Stimulated activated effector memory CD8-positive, alpha-beta T cell treated with anti-CD3 and anti-CD28 coated beads, Interleukin-12 subunit alpha, Interleukin-12 subunit beta, amount 100 ng/mL, for 72 hours (primary cell): ENCODE results near the gene CD300H.
A peak's percentile ranks its signal among the peaks of the same experiment; 100 is the strongest.
"Not testable (repeated sequence)": the region's sequence is repeated elsewhere in the genome, so short reads cannot be mapped to it uniquely, and the experiment has no call there.

Source experiments
- ATAC-seq: fragments of 150-1000 bp; cut with Tn5 transposase; 2 replicates; pipeline ENCODE4 v1.10.0; 2021
- DNase-seq, 2 donors: peaks; one replicate each; pipeline ENCODE4 v3.0.0; 2021 to 2022; ENCODE audit warnings: low spot score in 2 of 2
- H3K27ac Mint-ChIP-seq: one replicate; pipeline ENCODE4 v1.8.0; 2022; ENCODE audit warnings: mild to moderate bottlenecking, mixed read lengths
- H3K36me3 Mint-ChIP-seq: one replicate; pipeline ENCODE4 v1.8.0; 2022; ENCODE audit warnings: mild to moderate bottlenecking, mixed read lengths
- H3K4me1 Mint-ChIP-seq: one replicate; pipeline ENCODE4 v1.8.0; 2022; ENCODE audit warnings: mixed read lengths
- H3K4me3 Mint-ChIP-seq: one replicate; pipeline ENCODE4 v1.8.0; 2022; ENCODE audit warnings: mild to moderate bottlenecking, mixed read lengths
- H3K9me3 Mint-ChIP-seq: one replicate; pipeline ENCODE4 v1.8.0; 2022; ENCODE audit warnings: mixed read lengths

CD300H gene

DNA sequence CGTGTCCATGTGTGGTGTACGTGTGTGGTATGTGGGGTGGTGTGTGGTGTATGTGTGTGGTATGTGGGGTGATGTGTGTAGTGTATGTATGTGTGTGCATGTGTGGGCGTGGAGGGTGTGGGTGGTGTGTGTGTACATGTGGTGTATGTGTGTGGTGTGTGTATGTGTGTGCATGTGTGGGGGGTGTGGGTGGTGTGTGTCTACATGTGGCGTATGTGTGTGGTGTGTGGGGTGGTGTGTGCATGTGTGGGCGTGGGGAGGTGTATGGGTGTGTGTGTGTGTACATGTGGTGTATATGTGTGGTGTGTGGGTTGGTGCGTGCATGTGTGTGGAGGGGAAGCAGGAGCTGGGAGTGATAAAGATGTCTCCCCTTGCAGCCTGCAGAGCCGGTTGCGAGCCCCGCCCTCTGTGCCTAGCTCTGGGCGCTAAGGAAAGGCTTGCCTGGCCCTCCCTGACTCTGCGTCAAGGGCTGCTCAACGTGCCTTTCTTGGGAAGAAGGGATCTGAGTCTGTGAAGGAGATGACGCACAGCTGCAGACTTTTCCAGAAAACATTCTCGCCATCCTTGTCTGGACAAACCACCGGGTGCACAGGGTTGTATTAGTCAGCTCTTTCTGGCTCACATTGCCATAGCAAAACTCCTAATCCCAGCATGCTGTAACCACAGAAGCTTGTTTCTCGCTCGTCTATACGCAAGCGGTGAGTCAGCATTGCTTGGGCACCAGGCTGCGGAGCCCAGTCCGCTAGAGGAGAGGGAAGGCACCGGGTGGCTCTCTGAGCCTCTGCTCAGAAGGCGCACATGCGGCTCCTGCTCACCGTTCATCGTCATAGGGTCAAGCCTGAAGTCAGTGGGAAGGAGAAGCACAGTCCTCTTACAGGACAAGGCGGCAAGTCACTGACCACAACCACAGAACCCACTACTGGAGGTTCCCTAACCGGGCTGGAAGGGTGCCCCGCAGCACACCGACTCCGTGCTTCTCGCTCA is 2.0 kb upstream of the CD300H start:
- H3K36me3 Mint-ChIP-seq: no peaks in the 10 kb centered on the region
- H3K27ac Mint-ChIP-seq: no peak overlapping the region
- no peak overlapping the region for H3K4me3 Mint-ChIP-seq
- H3K9me3 Mint-ChIP-seq: no peaks in the 10 kb centered on the region
- DNase-seq (no peak), ATAC-seq (peak; percentile 69)
- H3K4me1 Mint-ChIP-seq: peaks cover 12% of the 10 kb centered on the region

- H3K4me1 Mint-ChIP-seq: peaks cover 17% of the 10 kb centered on the region
- H3K9me3 Mint-ChIP-seq: no peaks in the 10 kb centered on the region
- no peak for DNase-seq
- H3K4me3 Mint-ChIP-seq: no peak overlapping the region
- no peak overlapping the region for H3K27ac Mint-ChIP-seq
- no peak for ATAC-seq
- H3K36me3 Mint-ChIP-seq: no peaks in the 10 kb centered on the region
Measured at GRCh38 chr17:74568106-74568873, 981 bp upstream of the CD300H start.

DNA sequence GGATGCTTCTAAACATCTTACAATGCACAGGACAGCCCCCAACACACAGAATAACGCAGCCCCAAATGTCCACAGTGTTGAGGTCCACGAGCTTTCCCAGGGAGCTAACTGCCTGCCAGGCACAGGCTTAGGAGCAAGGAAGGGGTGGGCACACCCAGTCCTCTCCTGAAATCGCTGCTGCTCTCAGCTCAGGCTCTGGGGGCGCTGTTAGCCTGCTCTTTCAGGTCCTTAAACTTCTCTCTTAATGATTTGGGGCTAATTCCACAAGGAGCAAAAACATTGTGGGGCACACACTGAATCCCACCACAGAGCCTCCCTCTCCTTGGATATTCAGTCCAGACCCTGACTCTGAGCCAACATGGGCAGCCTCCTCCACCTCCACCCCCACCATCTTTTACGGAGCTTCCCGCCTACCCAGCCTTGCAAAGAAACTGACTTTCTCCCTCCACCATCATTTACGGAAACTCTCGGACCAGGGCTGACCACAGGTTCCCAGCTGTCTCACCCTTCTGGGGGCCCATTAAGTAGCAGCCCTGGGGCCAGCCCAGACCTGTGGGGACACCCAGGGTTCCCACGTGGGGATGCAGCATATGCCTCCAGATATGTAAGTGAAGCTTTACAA is 1.1 kb downstream of the CD300H start:
- Mint-ChIP-seq H3K27ac (no peak overlapping the region), H3K4me3 (no peak overlapping the region), H3K4me1 (peaks cover 18% of the 10 kb centered on the region), H3K36me3 (no peaks in the 10 kb centered on the region), H3K9me3 (no peaks in the 10 kb centered on the region)
- DNase-seq: peak in 1 of 2 donors; percentile 56
- no peak for ATAC-seq

GRCh38 chr17:74565126-74565525 is 2.2 kb downstream of the CD300H start:
- ATAC-seq: no peak
- H3K9me3 Mint-ChIP-seq: no peaks in the 10 kb centered on the region
- no peak overlapping the region for H3K4me3 Mint-ChIP-seq
- H3K36me3 Mint-ChIP-seq: no peaks in the 10 kb centered on the region
- peaks cover 18% of the 10 kb centered on the region for H3K4me1 Mint-ChIP-seq
- no peak overlapping the region for H3K27ac Mint-ChIP-seq
- DNase-seq: no peak

GRCh38 chr17:74563358-74563757 is 4.0 kb downstream of the CD300H start:
- no peak for DNase-seq
- no peak for ATAC-seq

GRCh38 chr17:74561586-74561985 is 5.7 kb downstream of the CD300H start:
- Mint-ChIP-seq H3K4me1 (peaks cover 14% of the 10 kb centered on the region), H3K36me3 (no peaks in the 10 kb centered on the region), H3K9me3 (no peaks in the 10 kb centered on the region), H3K27ac (no peak overlapping the region), H3K4me3 (no peak overlapping the region)
- no peak for DNase-seq
- ATAC-seq: no peak

More at GRCh38 chr17:74563358-74563757, 4.0 kb downstream of the CD300H start:
- H3K4me1 Mint-ChIP-seq: peaks cover 17% of the 10 kb centered on the region
- no peaks in the 10 kb centered on the region for H3K36me3 Mint-ChIP-seq
- no peak overlapping the region for H3K27ac Mint-ChIP-seq
- H3K9me3 Mint-ChIP-seq: no peaks in the 10 kb centered on the region
- H3K4me3 Mint-ChIP-seq: no peak overlapping the region

- Mint-ChIP-seq H3K36me3 (no peaks in the 10 kb centered on the region), H3K27ac (no peak overlapping the region), H3K4me1 (peaks cover 14% of the 10 kb centered on the region), H3K9me3 (no peaks in the 10 kb centered on the region), H3K4me3 (no peak overlapping the region)
- DNase-seq: no peak
- ATAC-seq: no peak
Measured at GRCh38 chr17:74558882-74559519, 8.3 kb downstream of the CD300H start.

DNA sequence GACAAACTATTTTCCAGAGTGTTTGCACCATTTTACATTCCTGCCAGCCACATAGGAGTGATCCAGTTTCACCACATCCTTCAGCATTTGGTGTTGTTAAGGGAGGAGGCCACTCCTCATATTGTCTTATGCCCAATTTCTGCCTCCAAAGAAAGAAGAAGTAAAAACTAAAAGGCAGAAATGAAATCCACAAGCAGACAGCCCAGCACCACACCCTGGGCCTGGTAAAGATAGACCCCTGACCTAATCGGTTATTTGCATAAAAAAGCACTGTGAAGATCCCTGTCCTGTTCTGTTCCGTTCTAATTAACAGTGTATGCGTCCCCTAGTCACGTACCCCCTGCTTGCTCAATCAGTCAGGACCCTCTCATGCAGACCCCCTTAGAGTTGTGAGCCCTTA is 8.9 kb downstream of the CD300H start:
- not testable (repeated sequence) for H3K9me3 Mint-ChIP-seq, DNase-seq, ATAC-seq, H3K27ac Mint-ChIP-seq, H3K36me3 Mint-ChIP-seq, H3K4me1 Mint-ChIP-seq, H3K4me3 Mint-ChIP-seq

DNA sequence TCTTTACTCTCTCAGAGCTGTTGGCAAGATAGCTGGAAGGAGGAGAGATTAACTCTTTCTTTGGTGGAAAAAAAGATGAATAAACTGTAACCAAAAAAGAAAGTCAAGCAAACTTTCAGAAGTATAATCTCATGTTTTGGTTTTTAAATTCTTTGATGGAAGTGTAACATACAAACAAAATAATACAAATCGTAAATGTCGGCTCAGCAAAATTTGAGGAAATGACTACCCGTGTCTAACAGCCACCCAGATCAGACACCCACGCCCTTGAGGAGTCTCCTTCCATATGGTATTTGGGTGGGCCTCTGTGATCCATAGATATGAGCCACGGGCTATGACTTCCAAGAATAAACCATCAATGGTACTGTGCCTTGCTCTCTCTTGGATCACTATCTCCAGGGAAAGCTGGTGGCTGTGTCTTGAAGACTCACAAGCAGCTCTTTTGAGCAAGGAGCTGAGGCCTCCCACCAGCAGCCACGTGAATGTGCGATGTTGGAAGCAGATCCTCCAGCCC is 11.8 kb downstream of the CD300H start:
- H3K36me3 Mint-ChIP-seq: no peaks in the 10 kb centered on the region
- DNase-seq (no peak), ATAC-seq (no peak)
- H3K27ac Mint-ChIP-seq: no peak overlapping the region
- peaks cover 7% of the 10 kb centered on the region for H3K4me1 Mint-ChIP-seq
- no peaks in the 10 kb centered on the region for H3K9me3 Mint-ChIP-seq
- no peak overlapping the region for H3K4me3 Mint-ChIP-seq

GRCh38 chr17:74554909-74555308 is 12.4 kb downstream of the CD300H start:
- DNase-seq: no peak
- H3K36me3 Mint-ChIP-seq: no peaks in the 10 kb centered on the region
- no peaks in the 10 kb centered on the region for H3K9me3 Mint-ChIP-seq

GRCh38 chr17:74552037-74552436 is 15.3 kb downstream of the CD300H start:
- Mint-ChIP-seq H3K9me3 (no peaks in the 10 kb centered on the region), H3K27ac (no peak overlapping the region), H3K4me1 (peaks cover 13% of the 10 kb centered on the region)

More at GRCh38 chr17:74554909-74555308, 12.4 kb downstream of the CD300H start:
- no peak for ATAC-seq
- Mint-ChIP-seq H3K4me1 (peaks cover 7% of the 10 kb centered on the region), H3K27ac (no peak overlapping the region), H3K4me3 (no peak overlapping the region)

GRCh38 chr17:74550602-74551001 is 16.7 kb downstream of the CD300H start:
- H3K9me3 Mint-ChIP-seq: no peaks in the 10 kb centered on the region

More at GRCh38 chr17:74552037-74552436, 15.3 kb downstream of the CD300H start:
- Mint-ChIP-seq H3K36me3 (no peaks in the 10 kb centered on the region), H3K4me3 (no peak overlapping the region)
- ATAC-seq (no peak), DNase-seq (no peak)

DNA sequence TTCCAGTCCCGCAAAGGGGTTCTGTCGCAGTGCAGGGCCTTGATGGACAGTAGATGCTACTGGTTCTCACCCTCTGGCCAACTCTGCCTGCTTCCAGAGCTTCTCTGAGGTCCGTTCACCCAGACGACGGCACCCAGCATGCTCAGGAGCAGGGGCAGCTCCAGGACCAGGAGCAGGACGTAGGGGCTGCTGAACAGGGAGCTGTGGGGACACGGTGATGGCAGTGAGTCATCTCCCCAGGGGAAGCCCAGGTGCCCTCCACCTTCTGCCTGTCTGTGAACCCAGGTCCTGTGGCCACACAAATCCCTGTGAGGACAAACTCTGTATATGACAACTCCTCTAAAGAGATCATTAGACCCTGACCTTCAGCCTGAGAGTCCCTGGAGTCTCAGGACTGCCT is 18.0 kb downstream of the CD300H start:
- H3K4me1 Mint-ChIP-seq: peaks cover 26% of the 10 kb centered on the region
- no peaks in the 10 kb centered on the region for H3K36me3 Mint-ChIP-seq
- H3K27ac Mint-ChIP-seq: no peak overlapping the region
- no peak overlapping the region for H3K4me3 Mint-ChIP-seq
- H3K9me3 Mint-ChIP-seq: no peaks in the 10 kb centered on the region
- DNase-seq: no peak
- ATAC-seq: no peak

More at GRCh38 chr17:74550602-74551001, 16.7 kb downstream of the CD300H start:
- H3K36me3 Mint-ChIP-seq: no peaks in the 10 kb centered on the region
- no peak for DNase-seq
- H3K4me1 Mint-ChIP-seq: peaks cover 26% of the 10 kb centered on the region
- no peak for ATAC-seq
- no peak overlapping the region for H3K27ac Mint-ChIP-seq
- H3K4me3 Mint-ChIP-seq: no peak overlapping the region

DNA sequence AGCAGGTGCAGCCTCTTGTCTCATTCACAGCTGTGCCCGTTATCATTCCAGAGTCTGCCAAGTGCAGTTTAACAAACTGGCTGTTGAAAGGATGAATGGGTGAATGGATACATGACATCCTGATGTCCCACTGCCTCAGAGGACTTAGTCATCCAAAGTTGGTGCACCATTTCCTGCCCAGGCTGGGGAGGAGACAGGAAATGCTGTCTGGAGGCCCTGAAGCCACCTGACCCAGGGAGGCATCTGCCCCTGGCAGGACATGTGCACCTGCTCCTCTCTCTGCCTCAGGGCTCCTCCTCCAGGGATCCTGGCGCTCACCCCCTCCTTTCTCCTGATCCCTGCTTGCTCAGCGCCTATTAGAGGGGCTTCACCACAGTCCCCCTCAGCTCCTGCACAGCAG is 19.6 kb downstream of the CD300H start:
- Mint-ChIP-seq H3K9me3 (no peaks in the 10 kb centered on the region), H3K27ac (peak overlapping the region; percentile 77), H3K4me3 (peak overlapping the region; percentile 30), H3K4me1 (peaks cover 26% of the 10 kb centered on the region), H3K36me3 (no peaks in the 10 kb centered on the region)
- DNase-seq (no peak), ATAC-seq (peak; percentile 63)

DNA sequence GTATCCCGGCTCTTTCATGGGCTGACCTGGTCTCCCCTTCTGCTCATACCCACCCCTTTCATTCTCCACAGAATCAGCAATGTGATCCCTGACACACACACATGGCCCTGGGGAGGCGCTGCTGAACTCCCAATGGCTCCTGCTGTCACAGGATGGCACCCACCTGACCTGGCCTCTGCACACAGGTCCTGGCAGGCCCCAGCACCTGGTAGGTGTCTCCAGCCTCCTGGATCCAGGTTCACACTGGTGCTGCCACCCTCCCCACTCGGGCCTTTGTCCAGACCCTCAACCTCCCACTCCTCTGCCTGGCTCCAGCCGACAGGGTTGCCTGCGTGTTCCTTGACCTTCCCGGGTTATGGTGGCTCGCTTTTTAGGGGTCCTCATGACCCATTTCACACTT is 20.0 kb downstream of the CD300H start:
- no peaks in the 10 kb centered on the region for H3K9me3 Mint-ChIP-seq
- DNase-seq: no peak
- peak overlapping the region; percentile 77 for H3K27ac Mint-ChIP-seq
- H3K4me1 Mint-ChIP-seq: peaks cover 26% of the 10 kb centered on the region
- ATAC-seq: no peak
- H3K4me3 Mint-ChIP-seq: peak overlapping the region; percentile 30
- H3K36me3 Mint-ChIP-seq: no peaks in the 10 kb centered on the region
